Stimulated activated CD4-positive, alpha-beta T cell treated with anti-CD3 and anti-CD28 coated beads, Interleukin-1b, Interleukin-23, amount 100 ng/mL, for 24 hours (primary cell): ENCODE measurements around the gene RNF112.

Source experiments
- DNase-seq, 4 experiments: peaks; one replicate each; pipeline ENCODE4 v3.0.0-alpha.2; 2020; ENCODE audit warnings: low read depth in 4 of 4, low spot score in 1 of 4

The RNF112 gene

GRCh38 chr17:19387921-19388521 is 23.0 kb upstream of the RNF112 start:
- DNase-seq, result no peak

GRCh38 chr17:19388791-19389785 is 21.9 kb upstream of the RNF112 start:
- no peak for DNase-seq

- DNase-seq, result no peak
Observed at GRCh38 chr17:19390951-19391350, 20.1 kb upstream of the RNF112 start.

- no peak for DNase-seq
Observed at GRCh38 chr17:19391432-19391831, 19.6 kb upstream of the RNF112 start.

- DNase-seq, result no peak
Observed at GRCh38 chr17:19392303-19392702, 18.7 kb upstream of the RNF112 start.

GRCh38 chr17:19397556-19398041 is 13.4 kb upstream of the RNF112 start:
- DNase-seq, result no peak

GRCh38 chr17:19398301-19399181 is 12.5 kb upstream of the RNF112 start:
- no peak for DNase-seq

- DNase-seq, result no peak
Observed at GRCh38 chr17:19399750-19400450, 11.1 kb upstream of the RNF112 start.

- DNase-seq, result no peak
Observed at GRCh38 chr17:19401321-19402010, 9.6 kb upstream of the RNF112 start.

- DNase-seq, result no peak
Observed at GRCh38 chr17:19402171-19402570, 8.9 kb upstream of the RNF112 start.

- DNase-seq, result no peak
Observed at GRCh38 chr17:19403021-19403420, 8.0 kb upstream of the RNF112 start.

- no peak for DNase-seq
Observed at GRCh38 chr17:19404264-19404663, 6.8 kb upstream of the RNF112 start.

GRCh38 chr17:19405114-19405513 is 5.9 kb upstream of the RNF112 start:
- no peak for DNase-seq

GRCh38 chr17:19407601-19408345 is 3.3 kb upstream of the RNF112 start:
- DNase-seq, result no peak

GRCh38 chr17:19408346-19408710 is 2.7 kb upstream of the RNF112 start:
- no peak for DNase-seq

GRCh38 chr17:19409066-19409465 is 2.0 kb upstream of the RNF112 start:
- DNase-seq, result no peak

GRCh38 chr17:19409509-19409908 is 1.5 kb upstream of the RNF112 start:
- DNase-seq, result no peak

GRCh38 chr17:19410091-19410490 is 941 bp upstream of the RNF112 start:
- no peak for DNase-seq

- no peak for DNase-seq
Observed at GRCh38 chr17:19411631-19412030, 599 bp downstream of the RNF112 start.
